K562 (cell line): ENCODE data around the gene HCRT. TPM values are rescaled to one million over a fixed set of nuclear protein-coding genes. Genes with fewer than 3 reads are reported as not detected.

Source experiments
- CBX1 ChIP-seq: sonication (generic); IDR thresholded peaks from 2 replicates; pipeline ENCODE4 v1.6.1; 2016; ENCODE audit warnings: antibody characterized with exemption, low read depth, mild to moderate bottlenecking
- EP300 ChIP-seq: IDR thresholded peaks from 2 replicates; pipeline ENCODE4 v1.6.1; 2012; ENCODE audit warnings: low read length, improper control_type of control experiment
- ETV1 ChIP-seq: fragments of 450-650 bp; conservative IDR thresholded peaks from 2 replicates; pipeline ENCODE4 v1.6.1; 2016; ENCODE audit warnings: missing genetic modification characterization, control low read depth, low read depth, missing compliant biosample characterization
- FOXK2 ChIP-seq, 2 experiments: fragments of 450-650 bp; IDR thresholded peaks in 1 of 2; conservative IDR thresholded peaks in 1 of 2; 2 replicates each; pipeline ENCODE4 v1.6.1; 2016; ENCODE audit warnings: low read depth in 2 of 2, mild to moderate bottlenecking in 1 of 2
- GABPB2 ChIP-seq: fragments of 250-450 bp; sonication (Bioruptor Pico); conservative IDR thresholded peaks from 2 replicates; pipeline ENCODE4 v1.5.1; 2021; ENCODE audit warnings: mild to moderate bottlenecking
- KLF10 ChIP-seq: fragments of 250-450 bp; sonication (Bioruptor Pico); IDR thresholded peaks from 2 replicates; pipeline ENCODE4 v1.6.1; 2021; ENCODE audit warnings: matching md5 sums
- MYNN ChIP-seq, 2 experiments: sonication (generic); formaldehyde crosslinking in 1 of 2; IDR thresholded peaks; 2 replicates each; pipeline versions ENCODE4 v1.5.0 to v1.6.1; 2016 to 2020; ENCODE audit warnings: antibody characterized with exemption in 1 of 2, missing genetic modification reagents in 1 of 2
- NEUROD1 ChIP-seq: fragments of 150-350 bp; IDR thresholded peaks from 2 replicates; pipeline ENCODE4 v1.6.1; 2014; ENCODE audit warnings: borderline replicate concordance, low read length, low read depth; ENCODE audit not compliant: partially characterized antibody
- NFIX ChIP-seq: fragments of 250-450 bp; sonication (Bioruptor Pico); IDR thresholded peaks from 2 replicates; pipeline ENCODE4 v1.4.0; 2020; ENCODE audit warnings: low read depth, mild to moderate bottlenecking, moderate library complexity
- ZBTB26 ChIP-seq: fragments of 450-650 bp; formaldehyde crosslinking; IDR thresholded peaks from 2 replicates; pipeline ENCODE4 v1.4.0; 2022; ENCODE audit warnings: missing genetic modification characterization
- ZKSCAN3 ChIP-seq: fragments of 250-450 bp; sonication (Bioruptor Pico); IDR thresholded peaks from 2 replicates; pipeline ENCODE4 v1.4.0; 2020
- ZNF124 ChIP-seq: sonication (generic); formaldehyde crosslinking; IDR thresholded peaks from 2 replicates; pipeline ENCODE4 v1.8.1; 2022; ENCODE audit warnings: missing genetic modification reagents
- ZNF263 ChIP-seq: sonication (generic); formaldehyde crosslinking; IDR thresholded peaks from 2 replicates; pipeline ENCODE4 v1.8.0; 2022; ENCODE audit warnings: mild to moderate bottlenecking, missing genetic modification reagents, borderline replicate concordance
- ZNF551 ChIP-seq: fragments of 250-450 bp; sonication (Bioruptor Pico); IDR thresholded peaks from 2 replicates; pipeline ENCODE4 v1.5.0; 2021; ENCODE audit warnings: mild to moderate bottlenecking, moderate library complexity
- ZNF695 ChIP-seq: fragments of 450-650 bp; formaldehyde crosslinking; IDR thresholded peaks from 2 replicates; pipeline ENCODE4 v1.4.0; 2020; ENCODE audit warnings: mild to moderate bottlenecking, moderate library complexity
- ZNF707 ChIP-seq: fragments of 250-450 bp; sonication (Bioruptor Pico); conservative IDR thresholded peaks from 2 replicates; pipeline ENCODE4 v1.8.0; 2022; ENCODE audit warnings: inconsistent platforms, mild to moderate bottlenecking, moderate library complexity
- ZNF75A ChIP-seq: fragments of 450-650 bp; formaldehyde crosslinking; IDR thresholded peaks from 2 replicates; pipeline ENCODE4 v1.4.0; 2020; ENCODE audit warnings: mild to moderate bottlenecking
- ZNF830 ChIP-seq: fragments of 250-450 bp; sonication (Bioruptor Pico); IDR thresholded peaks from 2 replicates; pipeline ENCODE4 v1.5.0; 2021; ENCODE audit warnings: mild to moderate bottlenecking
- polyA plus RNA-seq, 8 experiments: library from polyadenylated mRNA; depleted of rRNA in 4 of 8; stranded (reverse) in 5 of 8; unstranded in 3 of 8; fragments of >200 nt; fragmentation: Nextera tagmentation in 2 of 8; fragmentation: Illumina TruSeq in 1 of 8; extraction: Ambion mirVana in 2 of 8; extraction: Trizol in 1 of 8; gene quantifications; 2 replicates each; pipeline versions ENCODE4 v1.2.1 to v1.2.3, GENCODE V29; 2011 to 2014; ENCODE audit warnings: inconsistent platforms in 1 of 8, missing spikeins in 1 of 8
- total RNA-seq, 7 experiments: library from RNA; depleted of rRNA in 6 of 7; stranded (reverse); fragments of >200 nt in 6 of 7; fragmentation: Illumina TruSeq in 2 of 7; extraction: Trizol in 2 of 7; gene quantifications; 2 replicates each; pipeline versions ENCODE4 v1.2.1 to v1.2.3, GENCODE V29; 2011 to 2021; ENCODE audit warnings: low replicate concordance in 1 of 7
- TF ChIP-seq, protein P1 (sequence below), 2 experiments: fragments of 450-650 bp in 1 of 2; sonication (generic) in 1 of 2; formaldehyde crosslinking; conservative IDR thresholded peaks; 2 replicates each; pipeline versions ENCODE4 v1.4.0 to v1.8.1; 2020 to 2022; ENCODE audit warnings: mild to moderate bottlenecking in 1 of 2, missing genetic modification reagents in 1 of 2
- TF ChIP-seq, protein P2 (sequence below): fragments of 250-450 bp; sonication (Bioruptor Pico); IDR thresholded peaks from 2 replicates; pipeline ENCODE4 v1.5.1; 2021; ENCODE audit warnings: mild to moderate bottlenecking
- TF ChIP-seq, protein P3 (sequence below): sonication (generic); formaldehyde crosslinking; IDR thresholded peaks from 2 replicates; pipeline ENCODE4 v1.8.1; 2023; ENCODE audit warnings: mild to moderate bottlenecking, missing genetic modification reagents, moderate library complexity

The HCRT gene
- total and polyA plus RNA-seq, 9 of the 15 experiments (the other 6 are each of a cell fraction or from before 2014, with no cell fraction given), result not detected

DNA sequence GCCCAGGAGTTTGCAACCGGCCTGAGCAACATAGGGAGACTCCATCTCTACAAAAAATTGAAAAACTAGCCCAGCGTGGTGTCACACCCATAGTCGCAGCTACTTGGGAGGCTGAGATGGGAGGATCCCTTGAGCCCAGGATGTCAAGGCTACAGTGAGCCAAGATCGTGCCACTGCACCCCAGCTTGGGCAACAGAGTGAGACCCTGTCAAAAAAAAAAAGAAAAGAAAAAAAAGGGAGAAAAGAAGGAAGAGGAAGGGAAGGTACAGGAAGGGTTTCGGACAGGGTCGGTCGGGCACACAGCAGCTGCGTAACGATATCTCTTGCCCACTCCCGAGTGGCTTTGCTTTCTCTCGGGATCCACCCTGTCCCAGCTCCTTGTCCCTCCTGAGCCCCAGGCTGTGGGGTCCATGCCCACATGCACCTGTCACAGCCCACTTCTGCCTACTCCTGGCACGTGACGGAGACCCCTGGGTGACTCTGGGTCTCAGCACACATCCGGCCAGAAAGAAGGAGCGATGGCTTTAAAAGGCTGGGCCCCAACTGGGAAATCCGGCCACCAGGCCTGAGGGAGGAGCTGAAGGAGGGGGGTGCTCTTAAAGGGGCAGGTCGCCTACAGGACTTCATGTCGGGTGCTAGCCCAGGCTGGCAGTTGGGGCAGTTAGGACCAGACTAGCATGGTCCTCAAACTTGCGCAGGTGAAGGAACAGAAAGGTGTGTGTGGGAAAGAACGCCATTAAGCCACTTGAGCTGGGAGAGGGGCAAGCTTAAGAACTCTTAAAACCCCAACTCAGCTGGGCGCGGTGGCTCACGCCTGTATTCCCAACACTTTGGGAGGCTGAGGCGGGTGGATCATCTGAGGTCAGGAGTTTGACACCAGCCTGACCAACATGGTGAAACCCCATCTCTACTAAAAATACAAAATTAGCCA lies 9.0 kb upstream of the HCRT start, which contains the start of gene GHDC (continued):
- TF ChIP-seq MYNN (IDR thresholded peaks at IDR 0.05) (no peak), MYNN (CRISPR knock-in tag; IDR thresholded peaks at IDR 0.05) (no peak), KLF10 (CRISPR knock-in tag) (no peak), ZBTB26 (CRISPR knock-in tag) (no peak), ZNF75A (no peak), ZNF707 (CRISPR knock-in tag) (no peak), ZNF551 (CRISPR knock-in tag) (no peak), ZNF124 (CRISPR knock-in tag) (no peak), ETV1 (peak; percentile 91), NFIX (CRISPR knock-in tag) (no peak), GABPB2 (CRISPR knock-in tag) (no peak), ZNF830 (CRISPR knock-in tag) (no peak), ZNF695 (CRISPR knock-in tag) (no peak), ZKSCAN3 (CRISPR knock-in tag) (no peak), EP300 (no peak), CBX1 (no peak), NEUROD1 (peak; percentile 97), ZNF263 (CRISPR knock-in tag) (no peak), FOXK2 (conservative IDR thresholded peaks at IDR 0.05 in 1 of 2, IDR thresholded peaks at IDR 0.05 in 1 of 2; ENCODE audit: low read depth in 2 of 2) (no peak)
- TF ChIP-seq, protein P1, sequence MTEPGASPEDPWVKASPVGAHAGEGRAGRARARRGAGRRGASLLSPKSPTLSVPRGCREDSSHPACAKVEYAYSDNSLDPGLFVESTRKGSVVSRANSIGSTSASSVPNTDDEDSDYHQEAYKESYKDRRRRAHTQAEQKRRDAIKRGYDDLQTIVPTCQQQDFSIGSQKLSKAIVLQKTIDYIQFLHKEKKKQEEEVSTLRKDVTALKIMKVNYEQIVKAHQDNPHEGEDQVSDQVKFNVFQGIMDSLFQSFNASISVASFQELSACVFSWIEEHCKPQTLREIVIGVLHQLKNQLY (CRISPR knock-in tag; conservative IDR thresholded peaks at IDR 0.05), result no peak
- TF ChIP-seq, protein P2, sequence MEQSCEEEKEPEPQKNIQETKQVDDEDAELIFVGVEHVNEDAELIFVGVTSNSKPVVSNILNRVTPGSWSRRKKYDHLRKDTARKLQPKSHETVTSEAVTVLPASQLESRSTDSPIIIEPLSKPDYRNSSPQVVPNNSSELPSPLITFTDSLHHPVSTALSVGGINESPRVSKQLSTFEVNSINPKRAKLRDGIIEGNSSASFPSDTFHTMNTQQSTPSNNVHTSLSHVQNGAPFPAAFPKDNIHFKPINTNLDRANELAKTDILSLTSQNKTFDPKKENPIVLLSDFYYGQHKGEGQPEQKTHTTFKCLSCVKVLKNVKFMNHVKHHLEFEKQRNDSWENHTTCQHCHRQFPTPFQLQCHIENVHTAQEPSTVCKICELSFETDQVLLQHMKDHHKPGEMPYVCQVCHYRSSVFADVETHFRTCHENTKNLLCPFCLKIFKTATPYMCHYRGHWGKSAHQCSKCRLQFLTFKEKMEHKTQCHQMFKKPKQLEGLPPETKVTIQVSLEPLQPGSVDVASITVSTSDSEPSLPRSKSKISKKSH (CRISPR knock-in tag), result no peak
- TF ChIP-seq, protein P3, sequence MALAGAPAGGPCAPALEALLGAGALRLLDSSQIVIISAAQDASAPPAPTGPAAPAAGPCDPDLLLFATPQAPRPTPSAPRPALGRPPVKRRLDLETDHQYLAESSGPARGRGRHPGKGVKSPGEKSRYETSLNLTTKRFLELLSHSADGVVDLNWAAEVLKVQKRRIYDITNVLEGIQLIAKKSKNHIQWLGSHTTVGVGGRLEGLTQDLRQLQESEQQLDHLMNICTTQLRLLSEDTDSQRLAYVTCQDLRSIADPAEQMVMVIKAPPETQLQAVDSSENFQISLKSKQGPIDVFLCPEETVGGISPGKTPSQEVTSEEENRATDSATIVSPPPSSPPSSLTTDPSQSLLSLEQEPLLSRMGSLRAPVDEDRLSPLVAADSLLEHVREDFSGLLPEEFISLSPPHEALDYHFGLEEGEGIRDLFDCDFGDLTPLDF (CRISPR knock-in tag), result 0 out of 2 replicates have a peak, but pooled peaks have one; percentile 62
